Skeletal muscle tissue (tissue), 4 donors: ENCODE measurements around the gene FN1. TPM values are rescaled to one million over a fixed set of nuclear protein-coding genes. Genes with fewer than 3 reads are reported as not detected.

Experiments used
- H3K27ac ChIP-seq: one replicate; pipeline ENCODE4 v1.7.0; 2013; ENCODE audit warnings: mild to moderate bottlenecking, low read depth, low read length, inconsistent platforms
- H3K27me3 ChIP-seq, 3 donors: one replicate each; pipeline ENCODE4 v1.7.0; 2013; ENCODE audit warnings: low read length in 3 of 3; ENCODE audit not compliant: control insufficient read depth in 3 of 3, insufficient read depth in 3 of 3
- H3K36me3 ChIP-seq, 3 donors: one replicate each; pipeline ENCODE4 v1.7.0; 2013; ENCODE audit warnings: low read length in 3 of 3; ENCODE audit not compliant: control insufficient read depth in 3 of 3, insufficient read depth in 3 of 3
- H3K4me1 ChIP-seq, 3 donors: one replicate each; pipeline ENCODE4 v1.7.0; 2013; ENCODE audit warnings: low read length in 3 of 3, mild to moderate bottlenecking in 3 of 3; ENCODE audit not compliant: control insufficient read depth in 3 of 3, insufficient read depth in 3 of 3
- H3K4me3 ChIP-seq, 3 donors: one replicate each; pipeline ENCODE4 v1.7.0; 2013; ENCODE audit warnings: low read length in 3 of 3
- H3K9ac ChIP-seq, 3 donors: one replicate each; pipeline ENCODE4 v1.7.0; 2013; ENCODE audit warnings: low read length in 3 of 3, mild to moderate bottlenecking in 3 of 3, moderate library complexity in 2 of 3, low read depth in 1 of 3
- H3K9me3 ChIP-seq, 3 donors: one replicate each; pipeline ENCODE4 v1.7.0; 2013; ENCODE audit warnings: low read length in 3 of 3; ENCODE audit not compliant: control insufficient read depth in 3 of 3
- total RNA-seq: library from RNA; depleted of rRNA; stranded (reverse); fragments of >200 nt; gene quantifications from one replicate; pipeline ENCODE4 v1.2.3, GENCODE V29; 2014
- donor health status: Osteomylitis.

Gene FN1
- total RNA-seq, 1 donor from 2014 or later: 301 TPM

DNA sequence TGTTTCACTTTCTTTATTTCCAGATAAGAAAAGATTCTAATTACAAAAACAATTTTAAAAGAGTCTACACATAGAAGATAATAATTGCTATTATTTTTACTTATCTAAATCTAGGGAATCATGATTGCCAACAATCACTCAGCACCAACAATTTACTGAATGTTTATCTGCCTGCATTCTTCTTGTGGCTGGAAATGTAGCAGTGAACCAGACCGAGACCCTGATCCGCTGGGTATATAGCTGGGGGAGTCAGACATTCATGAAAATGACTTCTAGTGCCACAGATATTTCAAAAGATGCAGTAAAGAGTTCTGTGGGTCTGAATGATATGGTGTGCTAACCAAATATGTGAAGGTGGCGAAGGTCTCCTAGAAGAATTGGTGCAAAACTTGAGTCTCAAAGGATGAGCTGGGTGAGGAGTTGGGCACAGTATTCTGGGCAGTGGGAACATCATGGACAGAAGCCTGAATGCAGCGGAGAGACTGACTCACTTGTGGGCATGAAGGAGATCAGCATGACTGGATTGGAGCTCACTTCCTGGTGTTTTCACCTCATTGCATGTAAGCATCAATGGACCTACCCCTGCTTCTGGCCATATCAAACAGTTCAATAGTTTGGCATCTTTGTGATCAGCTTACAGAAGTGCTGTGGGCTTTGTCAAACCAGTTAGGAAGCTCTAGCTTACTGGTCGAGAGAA, 26.1 kb upstream of the FN1 start:
- Histone ChIP-seq H3K27me3 (no peaks in the 10 kb centered on the region), H3K36me3 (no peaks in the 10 kb centered on the region), H3K9ac (no peak overlapping the region), H3K4me1 (no peaks in the 10 kb centered on the region), H3K9me3 (no peaks in the 10 kb centered on the region), H3K27ac (no peak overlapping the region), H3K4me3 (no peak overlapping the region)

DNA sequence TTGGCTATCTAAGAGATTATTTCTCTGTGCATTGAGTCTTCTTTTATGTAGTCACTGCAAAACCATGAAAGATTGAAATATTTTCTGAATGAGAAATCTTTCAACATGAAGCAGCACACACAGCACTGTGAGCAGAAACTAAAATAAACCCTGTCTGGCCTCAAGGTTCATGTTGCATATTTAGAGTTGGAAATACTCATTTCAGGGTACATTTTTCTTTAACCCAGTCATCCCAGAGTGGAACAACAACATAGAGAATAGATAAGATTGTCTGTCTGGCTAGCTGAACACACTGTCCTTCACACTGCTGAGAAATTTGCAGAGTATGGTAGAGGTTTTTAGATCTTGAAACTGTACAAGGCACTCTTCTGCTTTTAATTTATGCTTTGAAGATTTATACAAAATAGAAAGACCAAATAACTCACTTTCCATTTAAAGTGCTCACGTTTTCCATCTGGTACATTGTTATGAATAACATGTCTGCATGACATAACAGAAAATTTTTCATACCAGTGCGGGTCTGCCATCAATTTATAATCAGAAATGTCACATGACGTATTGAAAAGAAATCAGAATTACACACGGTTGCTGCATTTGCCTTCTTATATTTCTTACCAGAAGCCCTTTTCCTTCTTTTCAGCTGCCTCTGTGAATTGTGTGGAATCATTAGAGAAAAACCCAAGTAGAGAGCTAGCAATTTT, 25.0 kb upstream of the FN1 start:
- no peaks in the 10 kb centered on the region for H3K36me3 ChIP-seq
- H3K4me3 ChIP-seq: no peak overlapping the region
- H3K27ac ChIP-seq: no peak overlapping the region
- H3K27me3 ChIP-seq: no peaks in the 10 kb centered on the region
- no peaks in the 10 kb centered on the region for H3K4me1 ChIP-seq
- H3K9ac ChIP-seq: no peak overlapping the region
- no peaks in the 10 kb centered on the region for H3K9me3 ChIP-seq

DNA sequence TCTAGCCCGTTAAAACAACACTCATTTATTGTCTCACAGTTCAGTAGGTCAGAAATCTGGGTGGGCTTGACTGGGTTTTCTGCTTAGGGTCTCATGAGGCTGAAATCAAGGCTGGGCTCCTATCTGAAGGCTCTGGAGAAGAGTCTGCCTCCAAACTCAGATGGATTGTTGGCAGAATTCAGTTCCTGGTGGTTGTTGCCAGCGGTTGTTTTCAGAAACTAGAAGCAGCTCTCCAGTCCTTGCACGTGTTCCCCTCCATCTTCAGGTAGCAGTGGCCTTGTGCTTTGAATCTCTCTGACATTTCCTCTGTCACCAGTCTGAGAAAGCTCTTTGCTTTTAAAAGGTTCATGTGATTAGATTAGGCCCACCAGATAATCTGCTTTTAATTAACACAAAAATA, 20.1 kb upstream of the FN1 start:
- Histone ChIP-seq H3K9ac (no peak overlapping the region), H3K4me1 (no peaks in the 10 kb centered on the region), H3K4me3 (no peak overlapping the region), H3K36me3 (no peaks in the 10 kb centered on the region), H3K27me3 (no peaks in the 10 kb centered on the region), H3K9me3 (no peaks in the 10 kb centered on the region), H3K27ac (no peak overlapping the region)

DNA sequence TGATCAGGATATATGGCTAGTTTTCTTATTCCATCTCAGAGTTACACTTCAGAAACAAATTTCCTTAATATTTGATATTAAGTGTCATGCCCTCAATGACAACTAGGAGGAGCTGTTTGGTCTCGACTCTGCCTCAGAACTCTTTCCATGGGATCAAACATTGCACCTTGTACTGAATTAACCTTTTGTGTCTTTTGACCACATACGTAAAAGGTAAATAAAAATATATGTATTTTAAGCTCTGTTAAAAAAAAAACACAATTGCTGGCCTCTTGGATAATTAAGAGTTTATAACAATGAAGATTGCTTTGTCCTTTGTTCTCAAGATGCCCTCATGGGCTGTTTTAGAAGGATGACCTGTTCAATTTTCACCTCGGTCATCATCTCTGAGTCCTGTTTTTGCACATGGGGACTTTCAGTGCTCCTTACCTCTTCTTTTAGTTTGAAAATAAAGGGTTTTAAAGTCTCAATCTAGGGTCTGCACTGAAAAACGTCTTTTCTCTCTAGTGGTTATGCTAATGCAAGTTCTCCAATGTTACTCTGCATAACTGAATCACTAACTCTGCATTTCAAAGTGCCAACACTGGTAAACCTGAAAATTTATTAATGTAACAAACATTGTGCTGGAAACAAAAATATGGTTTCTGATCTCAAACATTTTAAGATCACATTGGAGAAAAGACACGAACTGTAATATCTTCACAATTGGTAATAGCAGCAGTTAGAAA, 18.8 kb upstream of the FN1 start:
- Histone ChIP-seq H3K27ac (no peak overlapping the region), H3K4me1 (no peaks in the 10 kb centered on the region), H3K27me3 (no peaks in the 10 kb centered on the region), H3K36me3 (no peaks in the 10 kb centered on the region), H3K9ac (no peak overlapping the region), H3K9me3 (no peaks in the 10 kb centered on the region), H3K4me3 (no peak overlapping the region)

DNA sequence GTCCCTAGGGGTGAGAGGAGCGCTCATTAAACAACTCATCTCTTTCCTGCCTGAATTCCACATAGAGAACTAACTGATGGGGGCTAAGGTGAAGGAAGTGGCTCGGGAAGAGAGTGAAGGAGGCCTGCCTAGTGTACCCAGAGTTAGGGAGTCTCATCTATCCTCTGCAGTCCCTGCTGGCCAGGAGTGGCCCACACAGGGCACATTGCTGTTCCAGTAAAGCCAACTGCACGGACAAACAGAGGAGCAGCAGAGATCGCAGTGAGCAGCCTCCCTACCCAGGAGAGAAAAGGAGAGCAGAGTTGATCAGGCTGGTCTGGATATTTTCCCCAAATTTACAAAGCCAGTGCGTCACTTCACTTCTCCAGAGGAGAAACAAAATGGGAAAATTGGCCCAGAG, 16.9 kb upstream of the FN1 start:
- H3K9ac ChIP-seq: no peak overlapping the region
- H3K4me1 ChIP-seq: no peaks in the 10 kb centered on the region
- H3K36me3 ChIP-seq: no peaks in the 10 kb centered on the region
- no peaks in the 10 kb centered on the region for H3K27me3 ChIP-seq
- no peak overlapping the region for H3K4me3 ChIP-seq
- H3K9me3 ChIP-seq: no peaks in the 10 kb centered on the region
- H3K27ac ChIP-seq: no peak overlapping the region

DNA sequence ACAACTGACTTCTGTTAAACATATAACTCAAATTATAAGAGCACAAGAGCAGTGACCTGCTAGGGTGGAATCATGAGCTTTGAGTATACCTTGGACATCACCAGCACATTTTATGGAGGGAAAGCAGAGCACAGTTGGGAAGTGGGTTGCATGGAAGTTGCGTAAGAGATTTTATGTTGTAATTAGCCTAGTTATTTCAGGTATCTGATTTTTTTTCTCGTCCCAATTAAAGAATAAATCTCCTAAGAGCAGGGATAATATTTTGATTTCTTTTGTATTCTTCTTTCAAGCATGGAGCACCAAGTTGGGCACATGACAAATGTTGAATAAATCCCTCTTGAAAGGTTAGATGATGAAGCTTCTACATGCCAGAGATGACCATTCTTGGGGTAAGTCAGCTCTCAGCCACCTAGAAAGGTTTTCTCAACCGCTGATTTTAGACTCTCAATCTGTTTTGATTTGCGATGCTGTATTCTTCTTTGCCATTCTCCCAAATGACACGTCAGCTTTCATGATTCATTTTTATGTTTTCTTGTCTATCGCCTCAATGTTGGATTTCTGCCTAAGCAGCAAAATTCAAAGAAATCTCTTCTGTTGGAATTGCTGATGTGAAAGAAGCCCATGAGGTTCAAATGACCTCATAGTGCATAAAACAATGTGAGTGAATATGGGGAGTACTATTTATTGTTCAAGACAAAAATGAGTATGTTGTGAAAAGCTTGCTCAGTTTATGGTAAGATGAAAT, 15.3 kb upstream of the FN1 start:
- Histone ChIP-seq H3K36me3 (no peaks in the 10 kb centered on the region), H3K4me1 (no peaks in the 10 kb centered on the region), H3K9ac (no peak overlapping the region), H3K4me3 (no peak overlapping the region), H3K27ac (no peak overlapping the region), H3K9me3 (no peaks in the 10 kb centered on the region), H3K27me3 (no peaks in the 10 kb centered on the region)

DNA sequence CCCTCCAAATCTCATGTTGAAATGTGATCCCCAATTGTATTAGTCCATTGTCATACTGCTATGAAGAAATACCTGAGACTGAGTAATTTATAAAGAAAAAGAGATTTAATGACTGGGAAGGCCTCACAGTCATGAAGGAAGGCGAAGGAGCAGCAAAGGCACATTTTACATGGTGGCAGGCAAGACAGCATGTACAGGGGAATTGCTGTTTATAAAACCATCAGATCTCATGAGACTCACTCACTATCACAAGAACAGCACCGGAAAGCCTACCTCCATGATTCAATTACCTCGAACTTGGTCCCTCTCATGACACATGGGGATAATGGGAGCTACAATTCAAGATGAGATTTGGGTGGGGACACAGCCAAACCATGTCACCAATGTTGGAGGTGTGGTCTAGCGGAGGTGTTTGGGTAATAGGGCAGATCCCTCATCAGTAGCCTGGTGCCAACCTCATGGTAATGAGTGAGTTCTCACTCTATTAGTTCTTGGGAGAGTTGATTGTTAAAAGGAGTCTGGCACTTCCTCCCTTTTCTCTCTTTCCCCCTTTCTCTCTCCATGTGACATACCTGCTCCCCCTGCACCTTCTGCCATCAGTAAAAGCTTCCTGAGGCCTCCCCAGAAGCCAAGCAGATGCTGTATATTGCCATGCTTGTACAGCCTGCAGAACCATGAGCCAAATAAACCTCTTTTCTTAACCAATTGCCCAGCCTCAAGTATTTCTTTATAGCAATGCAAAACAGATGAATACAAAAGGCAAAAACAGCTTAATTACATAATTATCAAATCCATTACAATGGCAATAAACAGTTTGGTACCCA, 14.5 kb upstream of the FN1 start:
- Histone ChIP-seq H3K27ac (no peak overlapping the region), H3K27me3 (no peaks in the 10 kb centered on the region), H3K4me1 (no peaks in the 10 kb centered on the region), H3K9ac (no peak overlapping the region), H3K9me3 (no peaks in the 10 kb centered on the region), H3K36me3 (no peaks in the 10 kb centered on the region), H3K4me3 (no peak overlapping the region)

DNA sequence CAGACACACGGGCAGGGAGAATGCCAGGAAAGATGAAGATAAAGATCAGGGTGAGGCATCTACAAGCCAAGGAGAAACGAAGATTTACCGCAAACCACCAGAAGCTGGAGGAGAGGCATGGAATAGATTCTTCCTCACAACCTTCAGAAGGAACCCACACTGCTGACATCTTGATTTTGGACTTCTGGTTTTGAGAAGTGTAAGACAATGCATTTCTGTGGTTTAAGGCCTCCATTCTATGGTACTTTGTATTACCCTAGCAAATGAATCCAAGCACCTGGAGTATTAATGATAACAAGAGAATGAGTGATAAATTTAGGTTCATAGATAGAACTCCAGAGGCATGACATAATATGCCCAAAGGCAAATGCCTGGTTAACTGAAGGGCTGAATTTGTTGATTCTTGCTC, 11.8 kb upstream of the FN1 start:
- Histone ChIP-seq H3K4me3 (no peak overlapping the region), H3K4me1 (no peaks in the 10 kb centered on the region), H3K36me3 (no peaks in the 10 kb centered on the region), H3K27me3 (no peaks in the 10 kb centered on the region), H3K9ac (no peak overlapping the region), H3K9me3 (no peaks in the 10 kb centered on the region), H3K27ac (no peak overlapping the region)

DNA sequence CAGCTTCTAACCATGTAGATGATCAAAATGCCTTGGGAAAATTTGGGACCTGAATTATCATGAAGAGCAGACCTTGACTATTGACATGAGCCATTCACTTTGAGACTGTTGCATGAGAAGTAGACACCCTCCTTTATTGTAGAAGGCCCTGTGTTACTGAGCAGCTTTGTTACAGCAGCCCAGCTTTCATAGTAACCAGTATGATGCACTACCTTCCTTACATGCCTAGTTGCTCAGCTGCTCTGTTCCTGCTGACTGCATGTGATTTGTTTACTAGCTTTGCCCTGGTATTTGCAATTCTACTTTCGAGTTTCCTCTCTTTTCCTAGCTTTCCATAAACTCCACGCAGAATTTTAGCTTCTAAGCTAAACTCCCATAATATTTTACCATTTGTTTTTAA, 11.2 kb upstream of the FN1 start:
- Histone ChIP-seq H3K4me3 (no peak overlapping the region), H3K9me3 (no peaks in the 10 kb centered on the region), H3K4me1 (no peaks in the 10 kb centered on the region), H3K27ac (no peak overlapping the region), H3K36me3 (no peaks in the 10 kb centered on the region), H3K27me3 (no peaks in the 10 kb centered on the region), H3K9ac (no peak overlapping the region)
